A549 (cell line): ENCODE results near the gene ENTREP3. TPM values are rescaled to one million over a fixed set of nuclear protein-coding genes. Genes with fewer than 3 reads are reported as not detected.
A peak's percentile ranks its signal among the peaks of the same experiment; 100 is the strongest.
"Not testable (repeated sequence)": the region's sequence is repeated elsewhere in the genome, so short reads cannot be mapped to it uniquely, and the experiment has no call there.

Experiments used
- ATAC-seq, 2 experiments: fragments of 200-7000 bp in 1 of 2; fragments of >200 bp in 1 of 2; cut with Nextera tagmentation in 1 of 2; cut with Tn5 transposase in 1 of 2; 3 replicates each; pipeline versions ENCODE4 v1.8.0 to v1.9.1; 2018 to 2020; ENCODE audit warnings: mild to moderate bottlenecking in 1 of 2, moderate library complexity in 1 of 2
- CTCF ChIA-PET: fragments of 300-600 bp; sonication (Branson Sonifier 250); formaldehyde crosslinking; extraction: SDS; loops from one replicate; lab custom pipeline; 2021; ENCODE audit warnings: antibody characterized with exemption, inconsistent platforms; lab: Yijun Ruan, JAX
- POLR2A ChIA-PET: fragments of 350-600 bp; formaldehyde crosslinking; extraction: SDS; loops from one replicate; lab custom pipeline; 2021; ENCODE audit warnings: antibody characterized with exemption, inconsistent platforms; lab: Yijun Ruan, JAX
- DNase-seq, 2 experiments: peaks; one replicate each; pipeline versions ENCODE4 v3.0.0 to v3.0.0-alpha.2; 2011 to 2016; ENCODE audit warnings: low read depth in 1 of 2, low spot score in 1 of 2
- FAIRE-seq: peaks from 2 replicates; lab custom pipeline; 2011; peaks lifted over from hg19 to GRCh38; lab: Jason Lieb, UNC
- H3K27ac ChIP-seq, 2 experiments: fragments of >200 bp; sonication (Bioruptor Twin); formaldehyde crosslinking; 3 replicates each; pipeline ENCODE4 v1.5.1; 2016 to 2017
- H3K4me1 ChIP-seq: fragments of >200 bp; sonication (Bioruptor Twin); formaldehyde crosslinking; 3 replicates; pipeline ENCODE4 v1.6.1; 2016
- H3K4me2 ChIP-seq: fragments of >200 bp; sonication (Bioruptor Twin); formaldehyde crosslinking; 3 replicates; pipeline ENCODE4 v1.6.1; 2016
- H3K4me3 ChIP-seq: fragments of >200 bp; sonication (Bioruptor Twin); formaldehyde crosslinking; 3 replicates; pipeline ENCODE4 v1.5.1; 2016
- H3K9me3 ChIP-seq: fragments of >200 bp; sonication (Bioruptor Twin); formaldehyde crosslinking; 3 replicates; pipeline ENCODE4 v1.6.1; 2016
- BHLHE40 ChIP-seq: IDR thresholded peaks from 2 replicates; pipeline ENCODE4 v1.6.1; 2012; ENCODE audit warnings: low read depth, low read length, inconsistent platforms
- CBX2 ChIP-seq: fragments of 200-600 bp; sonication (generic); IDR thresholded peaks from 2 replicates; pipeline ENCODE4 v1.6.1; 2016; ENCODE audit warnings: low read depth, mild to moderate bottlenecking, borderline replicate concordance
- CEBPB ChIP-seq, 2 experiments: fragments of >200 bp in 1 of 2; sonication (Bioruptor Twin) in 1 of 2; formaldehyde crosslinking in 1 of 2; IDR thresholded peaks; 2 replicates each; pipeline ENCODE4 v1.6.1; 2012 to 2016
- CHD2 ChIP-seq: fragments of 150-350 bp; IDR thresholded peaks from 2 replicates; pipeline ENCODE4 v1.6.1; 2014; ENCODE audit warnings: low read length; ENCODE audit not compliant: partially characterized antibody
- CHD4 ChIP-seq: fragments of 200-600 bp; sonication (generic); IDR thresholded peaks from 2 replicates; pipeline ENCODE4 v1.6.1; 2016; ENCODE audit warnings: antibody characterized with exemption, mild to moderate bottlenecking, borderline replicate concordance
- EHF ChIP-seq: fragments of 250-450 bp; sonication (Bioruptor Pico); IDR thresholded peaks from 2 replicates; pipeline ENCODE4 v1.5.0; 2020; ENCODE audit warnings: mild to moderate bottlenecking
- EHMT2 ChIP-seq: fragments of 200-600 bp; sonication (generic); IDR thresholded peaks from 2 replicates; pipeline ENCODE4 v1.6.1; 2016; ENCODE audit warnings: antibody characterized with exemption, low read depth, mild to moderate bottlenecking, moderate library complexity
- ESRRA ChIP-seq: fragments of 150-350 bp; IDR thresholded peaks from 2 replicates; pipeline ENCODE4 v1.6.1; 2014; ENCODE audit warnings: mild to moderate bottlenecking, low read length, borderline replicate concordance
- FOSB ChIP-seq: fragments of 250-450 bp; sonication (Bioruptor Pico); IDR thresholded peaks from 2 replicates; pipeline ENCODE4 v1.5.0; 2020; ENCODE audit warnings: mild to moderate bottlenecking, moderate library complexity
- FOXS1 ChIP-seq: fragments of 250-450 bp; sonication (Bioruptor Pico); IDR thresholded peaks from 2 replicates; pipeline ENCODE4 v1.5.0; 2020; ENCODE audit warnings: mild to moderate bottlenecking, moderate library complexity
- GATA3 ChIP-seq: IDR thresholded peaks from 2 replicates; pipeline ENCODE4 v1.6.1; 2012; ENCODE audit warnings: borderline replicate concordance
- KDM5A ChIP-seq: fragments of 200-600 bp; sonication (generic); IDR thresholded peaks from 2 replicates; pipeline ENCODE4 v1.6.1; 2016; ENCODE audit warnings: antibody characterized with exemption, mild to moderate bottlenecking
- NR3C1 ChIP-seq: fragments of >200 bp; sonication (Bioruptor Twin); formaldehyde crosslinking; IDR thresholded peaks from 3 replicates; pipeline ENCODE4 v1.6.1; 2017
- POLR2A ChIP-seq: IDR thresholded peaks from 2 replicates; pipeline ENCODE4 v1.6.1; 2012; ENCODE audit warnings: mild to moderate bottlenecking, low read length
- TFCP2L1 ChIP-seq: fragments of 250-450 bp; sonication (Bioruptor Pico); IDR thresholded peaks from 2 replicates; pipeline ENCODE4 v1.5.0; 2021; ENCODE audit warnings: mild to moderate bottlenecking
- WGBS: methylation state at CpG from one replicate; pipeline ENCODE4 v1.1.6; 2017; ENCODE audit errors: missing lambda C conversion rate; 5-methylcytosine and 5-hydroxymethylcytosine counted together
- polyA plus RNA-seq, 4 experiments: library from polyadenylated mRNA; depleted of rRNA in 3 of 4; stranded (reverse); fragments of >200 nt; fragmentation: RNase III in 1 of 4; extraction: RNeasy Plus Mini Kit Qiagen cat#74134 plus additional on column Dnase treatment in 1 of 4; gene quantifications; 2 replicates in 3 of 4; 3 replicates in 1 of 4; pipeline ENCODE4 v1.2.3, GENCODE V29; 2011 to 2017
- TF ChIP-seq, protein P1 (sequence below): fragments of 150-350 bp; IDR thresholded peaks from 2 replicates; pipeline ENCODE4 v1.6.1; 2014; ENCODE audit warnings: low read depth, mild to moderate bottlenecking, low read length
- TF ChIP-seq, protein P2 (sequence below): IDR thresholded peaks from 2 replicates; pipeline ENCODE4 v1.6.1; 2012
- TF ChIP-seq, protein P3 (sequence below): IDR thresholded peaks from 2 replicates; pipeline ENCODE4 v1.6.1; 2012; ENCODE audit warnings: low read depth, borderline replicate concordance
- TF ChIP-seq, protein P4 (sequence below): fragments of >200 bp; sonication (Bioruptor Twin); formaldehyde crosslinking; IDR thresholded peaks from 3 replicates; pipeline ENCODE4 v1.5.1; 2016

Gene ENTREP3
- polyA plus RNA-seq, 2 of the 4 experiments (the other 2 are of a cell fraction) = 8.4 to 29.5 TPM

DNA sequence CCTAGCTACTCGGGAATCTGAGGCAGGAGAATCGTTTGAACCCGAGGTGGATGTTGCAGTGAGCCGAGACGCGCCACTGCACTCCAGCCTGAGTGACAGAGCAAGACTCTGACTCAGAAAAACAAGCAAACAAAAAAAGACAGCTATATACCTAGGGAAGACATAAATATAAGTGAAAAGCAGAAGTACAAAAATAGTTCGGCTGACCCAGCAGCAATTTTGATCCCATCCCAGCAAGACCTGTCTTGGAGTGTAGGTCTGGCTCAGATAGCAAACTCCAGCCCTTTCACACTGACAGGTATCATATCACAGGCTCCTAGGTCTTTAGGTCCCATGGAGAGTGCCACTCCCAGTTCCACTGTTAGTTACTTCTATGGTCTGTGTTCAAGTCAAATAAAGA lies 32.2 kb downstream of the ENTREP3 start:
- H3K4me3 ChIP-seq = no peak overlapping the region
- ATAC-seq = no peak
- H3K27ac ChIP-seq = peak overlapping the region in 1 of 2 experiments; percentile 43; a peak in 1 of 6 replicates
- peaks cover 44% of the 10 kb centered on the region for H3K4me1 ChIP-seq
- H3K9me3 ChIP-seq = no peaks in the 10 kb centered on the region
- 64% methylated on average over 7 of the region's 7 CpGs for WGBS
- peak overlapping the region; percentile 10; the same call in 1 of the 3 replicates for H3K4me2 ChIP-seq
- ChIA-PET CTCF (interaction anchor here (0.7 to 6.6 kb wide), 4 partner anchors 16 to 426 kb away, joined by 3 to 96 read pairs (median 15); partner anchors contain the start of genes MTX1 and THBS3), POLR2A (no interaction called here)
- FAIRE-seq = no peak
- TF ChIP-seq CHD2 (no peak), CEBPB (IDR thresholded peaks at IDR 0.05) (no peak), NR3C1 (no peak), EHF (CRISPR knock-in tag) (no peak), POLR2A (no peak), KDM5A (no peak), BHLHE40 (no peak), CBX2 (no peak), CHD4 (no peak), ESRRA (no peak), TFCP2L1 (CRISPR knock-in tag) (no peak), GATA3 (no peak), FOSB (no peak), FOXS1 (CRISPR knock-in tag) (no peak), EHMT2 (no peak)
- TF ChIP-seq, protein P1, sequence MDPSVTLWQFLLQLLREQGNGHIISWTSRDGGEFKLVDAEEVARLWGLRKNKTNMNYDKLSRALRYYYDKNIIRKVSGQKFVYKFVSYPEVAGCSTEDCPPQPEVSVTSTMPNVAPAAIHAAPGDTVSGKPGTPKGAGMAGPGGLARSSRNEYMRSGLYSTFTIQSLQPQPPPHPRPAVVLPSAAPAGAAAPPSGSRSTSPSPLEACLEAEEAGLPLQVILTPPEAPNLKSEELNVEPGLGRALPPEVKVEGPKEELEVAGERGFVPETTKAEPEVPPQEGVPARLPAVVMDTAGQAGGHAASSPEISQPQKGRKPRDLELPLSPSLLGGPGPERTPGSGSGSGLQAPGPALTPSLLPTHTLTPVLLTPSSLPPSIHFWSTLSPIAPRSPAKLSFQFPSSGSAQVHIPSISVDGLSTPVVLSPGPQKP = no peak
- TF ChIP-seq, protein P2, sequence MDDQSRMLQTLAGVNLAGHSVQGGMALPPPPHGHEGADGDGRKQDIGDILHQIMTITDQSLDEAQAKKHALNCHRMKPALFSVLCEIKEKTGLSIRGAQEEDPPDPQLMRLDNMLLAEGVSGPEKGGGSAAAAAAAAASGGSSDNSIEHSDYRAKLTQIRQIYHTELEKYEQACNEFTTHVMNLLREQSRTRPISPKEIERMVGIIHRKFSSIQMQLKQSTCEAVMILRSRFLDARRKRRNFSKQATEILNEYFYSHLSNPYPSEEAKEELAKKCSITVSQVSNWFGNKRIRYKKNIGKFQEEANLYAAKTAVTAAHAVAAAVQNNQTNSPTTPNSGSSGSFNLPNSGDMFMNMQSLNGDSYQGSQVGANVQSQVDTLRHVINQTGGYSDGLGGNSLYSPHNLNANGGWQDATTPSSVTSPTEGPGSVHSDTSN = no peak
- TF ChIP-seq, protein P3, sequence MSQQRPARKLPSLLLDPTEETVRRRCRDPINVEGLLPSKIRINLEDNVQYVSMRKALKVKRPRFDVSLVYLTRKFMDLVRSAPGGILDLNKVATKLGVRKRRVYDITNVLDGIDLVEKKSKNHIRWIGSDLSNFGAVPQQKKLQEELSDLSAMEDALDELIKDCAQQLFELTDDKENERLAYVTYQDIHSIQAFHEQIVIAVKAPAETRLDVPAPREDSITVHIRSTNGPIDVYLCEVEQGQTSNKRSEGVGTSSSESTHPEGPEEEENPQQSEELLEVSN = no peak
- TF ChIP-seq, protein P4, sequence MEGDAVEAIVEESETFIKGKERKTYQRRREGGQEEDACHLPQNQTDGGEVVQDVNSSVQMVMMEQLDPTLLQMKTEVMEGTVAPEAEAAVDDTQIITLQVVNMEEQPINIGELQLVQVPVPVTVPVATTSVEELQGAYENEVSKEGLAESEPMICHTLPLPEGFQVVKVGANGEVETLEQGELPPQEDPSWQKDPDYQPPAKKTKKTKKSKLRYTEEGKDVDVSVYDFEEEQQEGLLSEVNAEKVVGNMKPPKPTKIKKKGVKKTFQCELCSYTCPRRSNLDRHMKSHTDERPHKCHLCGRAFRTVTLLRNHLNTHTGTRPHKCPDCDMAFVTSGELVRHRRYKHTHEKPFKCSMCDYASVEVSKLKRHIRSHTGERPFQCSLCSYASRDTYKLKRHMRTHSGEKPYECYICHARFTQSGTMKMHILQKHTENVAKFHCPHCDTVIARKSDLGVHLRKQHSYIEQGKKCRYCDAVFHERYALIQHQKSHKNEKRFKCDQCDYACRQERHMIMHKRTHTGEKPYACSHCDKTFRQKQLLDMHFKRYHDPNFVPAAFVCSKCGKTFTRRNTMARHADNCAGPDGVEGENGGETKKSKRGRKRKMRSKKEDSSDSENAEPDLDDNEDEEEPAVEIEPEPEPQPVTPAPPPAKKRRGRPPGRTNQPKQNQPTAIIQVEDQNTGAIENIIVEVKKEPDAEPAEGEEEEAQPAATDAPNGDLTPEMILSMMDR = no peak
- no peak for DNase-seq

DNA sequence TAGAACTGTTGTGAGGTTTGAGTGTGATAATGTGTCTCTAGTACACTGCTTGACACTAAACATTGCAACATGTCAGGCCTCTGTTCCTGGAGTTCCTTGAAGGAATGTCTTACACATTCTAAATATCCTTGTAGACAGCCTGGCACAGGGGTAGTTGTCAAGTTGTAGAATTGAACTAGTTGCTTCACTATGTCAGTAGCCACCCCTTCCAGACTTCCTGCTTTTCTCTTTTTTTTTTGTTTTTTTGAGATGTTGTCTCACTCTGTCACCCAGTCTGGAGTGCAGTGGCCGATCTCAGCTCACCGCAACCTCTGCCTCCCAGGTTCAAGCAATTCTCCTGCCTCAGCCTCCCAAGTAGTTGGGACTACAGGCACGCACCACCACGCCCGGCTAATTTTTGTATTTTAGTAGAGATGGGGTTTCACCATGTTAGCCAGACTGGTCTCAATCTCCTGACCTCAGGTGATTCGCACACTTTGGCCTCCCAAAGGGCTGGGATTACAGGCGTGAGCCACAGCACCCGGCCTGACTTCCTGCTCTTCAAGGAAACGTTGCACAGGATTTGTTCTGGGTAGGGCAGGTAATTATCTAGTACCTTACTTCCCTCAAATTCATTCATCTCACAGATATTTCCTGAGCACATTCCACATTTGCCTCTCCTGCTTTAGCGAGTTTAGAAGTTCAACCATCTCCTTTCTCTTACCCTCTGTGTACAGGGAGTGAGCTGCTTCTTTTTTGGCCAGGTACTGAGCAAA lies 34.9 kb downstream of the ENTREP3 start:
- H3K9me3 ChIP-seq, H3K27ac ChIP-seq, H3K4me3 ChIP-seq, POLR2A ChIA-PET, DNase-seq, FAIRE-seq, ATAC-seq, H3K4me2 ChIP-seq: not testable (repeated sequence)
- peaks cover 29% of the 10 kb centered on the region for H3K4me1 ChIP-seq
- 89% methylated on average over 10 of the region's 10 CpGs for WGBS
- CTCF ChIA-PET = interaction anchor here (0.5 to 4.2 kb wide), 4 partner anchors 13 to 442 kb away, joined by 3 to 25 read pairs (median 8); partner anchors contain the start of genes MTX1 and THBS3
